ENCODE data around the gene KCNK7. TPM values are rescaled to one million over a fixed set of nuclear protein-coding genes. Genes with fewer than 3 reads are reported as not detected.

The KCNK7 gene
- polyA plus RNA-seq, 3 donors = 0.20 to 4.4 (median 3.2) TPM

DNA sequence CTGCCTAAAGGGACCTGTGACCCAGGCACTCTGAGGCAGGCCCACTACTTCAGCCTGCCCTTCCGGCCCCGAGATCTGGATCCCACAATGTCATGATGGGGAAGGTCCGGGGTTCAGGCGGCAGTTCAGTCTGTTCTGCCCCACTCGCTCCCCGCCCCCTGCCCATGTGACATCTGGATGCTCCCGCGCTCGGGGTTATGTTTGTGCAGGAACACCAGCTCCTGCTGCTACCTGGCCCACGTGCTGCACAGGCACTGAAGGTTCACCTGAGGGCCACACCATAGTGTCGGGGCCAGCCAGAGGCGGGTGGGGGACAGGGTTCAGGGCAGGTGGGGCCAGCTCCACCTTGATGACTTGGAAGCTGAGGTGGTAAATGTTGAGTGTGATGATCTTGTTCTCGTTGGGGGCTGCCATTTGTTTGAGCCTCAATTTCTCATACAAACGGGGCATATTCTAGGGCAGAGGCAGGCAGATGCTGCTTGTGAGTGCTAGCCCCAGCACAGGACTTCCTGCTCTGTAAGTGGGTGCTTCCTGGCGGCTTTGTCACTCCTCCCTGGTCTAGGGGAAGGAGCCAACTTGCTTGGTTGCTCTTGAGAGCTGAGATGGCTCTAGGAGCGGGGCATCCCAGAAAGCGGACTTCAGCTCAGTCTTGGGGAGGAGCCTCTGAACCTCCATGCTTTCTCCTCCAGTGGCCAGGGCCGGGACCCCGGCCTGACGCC, 37.9 kb upstream of the KCNK7 start:
- H3K27ac ChIP-seq (ENCODE audit: low read depth, low read length) = no peak overlapping the region
- WGBS, 3 donors = 70 to 80% (median 74%) methylated on average over 19 to 20 of the region's 20 CpGs

GRCh38 chr11:65630215-65630614, 34.6 kb upstream of the KCNK7 start:
- H3K27ac ChIP-seq (ENCODE audit: low read depth, low read length) = no peak overlapping the region
- 53 to 85% (median 78%) methylated on average over 11 of the region's 11 CpGs for WGBS, 3 donors

- no peak overlapping the region for H3K27ac ChIP-seq (ENCODE audit: low read depth, low read length)
- WGBS, 3 donors = 84 to 96% (median 94%) methylated on average over 14 of the region's 14 CpGs
These were observed 34.0 kb upstream of the KCNK7 start for GRCh38 chr11:65629579-65629978.

DNA sequence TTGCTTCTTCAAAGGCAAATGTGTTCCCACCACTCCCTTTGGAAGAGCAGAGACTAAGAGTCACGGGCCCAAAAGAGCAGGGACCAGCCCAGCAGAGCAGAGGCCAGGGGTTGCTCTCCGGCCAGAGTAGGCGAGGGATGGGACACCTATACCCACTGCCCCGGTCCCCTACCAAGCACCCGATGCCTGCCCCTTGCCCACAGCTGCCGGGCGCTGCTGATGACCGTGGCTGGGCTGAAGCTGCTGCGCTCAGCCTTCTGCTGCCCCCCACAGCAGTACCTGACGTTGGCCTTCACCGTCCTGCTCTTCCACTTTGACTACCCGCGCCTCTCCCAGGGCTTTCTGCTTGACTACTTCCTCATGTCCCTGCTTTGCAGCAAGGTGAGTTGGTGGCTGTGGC, 31.6 kb upstream of the KCNK7 start:
- H3K27ac ChIP-seq (ENCODE audit: low read depth, low read length) = no peak overlapping the region
- 93 to 96% (median 95%) methylated on average over 12 to 13 of the region's 13 CpGs for WGBS, 3 donors

DNA sequence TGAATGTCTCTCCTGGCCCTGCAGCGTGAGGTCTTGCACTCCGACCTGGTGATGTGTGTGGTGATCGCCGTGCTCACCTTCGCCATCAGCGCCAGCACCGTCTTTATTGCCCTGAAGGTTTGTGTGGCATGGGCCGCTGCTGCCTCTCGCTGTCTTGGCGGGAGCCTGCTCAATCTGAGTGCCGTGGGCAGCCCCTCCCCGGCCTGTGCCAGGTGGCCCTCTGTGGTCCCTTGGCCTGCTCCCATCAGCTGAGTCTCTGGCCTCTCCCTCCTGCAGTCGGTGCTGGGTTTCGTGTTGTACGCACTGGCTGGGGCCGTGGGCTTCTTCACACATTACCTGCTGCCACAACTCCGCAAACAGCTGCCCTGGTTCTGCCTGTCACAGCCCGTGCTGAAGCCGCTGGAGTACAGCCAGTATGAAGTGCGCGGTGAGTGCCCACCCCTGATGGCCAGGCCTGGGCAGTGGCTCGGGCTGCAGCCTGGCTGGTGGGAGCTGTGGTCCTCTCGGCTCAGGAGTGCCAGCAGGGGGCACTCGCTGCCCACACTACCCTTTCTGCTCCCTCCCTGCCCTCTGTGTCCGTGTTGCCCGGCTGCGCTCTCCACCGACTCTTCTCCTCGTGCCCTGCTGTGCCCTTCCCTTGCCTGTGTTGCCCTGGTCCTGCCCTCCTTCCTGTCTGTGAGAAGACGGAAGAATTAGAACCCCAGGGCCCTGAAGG, 30.2 kb upstream of the KCNK7 start:
- H3K27ac ChIP-seq (ENCODE audit: low read depth, low read length) = no peak overlapping the region
- 68 to 70% (median 69%) methylated on average over 30 of the region's 30 CpGs for WGBS, 3 donors

GRCh38 chr11:65624931-65625627, 29.5 kb upstream of the KCNK7 start:
- H3K27ac ChIP-seq (ENCODE audit: low read depth, low read length) = no peak overlapping the region
- WGBS, 3 donors = 84 to 88% (median 85%) methylated on average over 25 to 30 of the region's 30 CpGs

DNA sequence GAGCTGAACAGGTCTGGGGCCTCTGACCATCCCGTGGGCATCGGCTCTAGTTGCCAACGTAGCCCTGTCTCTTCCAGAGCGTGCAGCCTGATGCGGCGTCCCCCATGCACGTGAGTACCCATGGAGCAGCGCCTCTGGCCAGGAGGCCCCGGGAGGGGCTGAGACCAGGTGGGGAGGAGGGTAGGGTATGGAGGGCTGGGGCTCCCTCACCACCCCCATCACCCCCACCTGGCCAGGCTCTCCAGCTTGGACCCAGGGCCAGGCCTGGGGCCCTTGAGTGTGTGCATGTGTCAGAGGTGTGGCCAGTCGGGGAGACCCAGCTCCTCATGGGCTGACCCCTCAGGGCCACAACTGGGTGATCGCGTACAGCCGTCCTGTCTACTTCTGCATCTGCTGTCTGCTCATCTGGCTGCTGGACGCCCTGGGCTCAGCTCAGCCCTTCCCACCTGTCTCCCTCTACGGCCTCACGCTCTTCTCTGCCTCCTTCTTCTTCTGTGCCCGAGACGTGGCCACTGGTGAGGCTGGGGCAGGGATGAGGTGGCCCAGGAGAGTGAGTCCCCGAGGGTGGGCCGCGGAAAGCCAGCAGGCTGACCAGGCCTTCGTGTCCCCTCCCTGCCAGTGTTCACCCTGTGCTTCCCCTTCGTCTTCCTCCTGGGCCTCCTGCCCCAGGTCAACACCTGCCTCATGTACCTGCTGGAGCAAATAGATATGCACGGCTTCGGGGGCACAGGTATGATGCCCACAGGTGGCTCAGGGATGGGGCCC, 28.4 kb upstream of the KCNK7 start:
- H3K27ac ChIP-seq (ENCODE audit: low read depth, low read length) = no peak overlapping the region
- WGBS, 3 donors = 91 to 93% (median 92%) methylated on average over 24 to 25 of the region's 25 CpGs

GRCh38 chr11:65623177-65623576, 27.6 kb upstream of the KCNK7 start:
- H3K27ac ChIP-seq (ENCODE audit: low read depth, low read length) = no peak overlapping the region
- WGBS, 3 donors = 91% methylated on average over 14 of the region's 14 CpGs

DNA sequence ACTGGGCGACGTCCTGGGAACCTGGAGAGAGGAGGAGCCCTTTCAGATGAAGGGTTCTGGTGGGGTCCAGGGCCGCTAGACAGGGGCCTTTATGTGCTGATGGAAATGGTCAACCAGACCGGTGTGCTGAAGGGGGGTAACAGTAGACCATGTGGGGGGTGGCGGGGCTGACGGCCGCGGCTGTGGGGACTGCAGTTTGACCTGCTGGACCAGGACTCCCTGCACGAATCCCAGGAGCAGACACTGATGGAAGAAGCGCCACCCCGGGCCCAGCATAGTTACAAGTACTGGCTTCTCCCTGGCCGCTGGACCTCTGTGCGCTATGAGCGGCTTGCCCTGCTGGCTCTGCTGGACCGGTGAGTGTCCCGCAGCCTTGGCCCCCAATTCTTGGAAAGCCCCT, 26.4 kb upstream of the KCNK7 start:
- H3K27ac ChIP-seq (ENCODE audit: low read depth, low read length) = no peak overlapping the region
- WGBS, 3 donors = 94 to 95% (median 94%) methylated on average over 16 of the region's 16 CpGs

- no peak overlapping the region for H3K27ac ChIP-seq (ENCODE audit: low read depth, low read length)
- WGBS, 3 donors = 93 to 98% (median 96%) methylated on average over 14 of the region's 14 CpGs
These were observed 25.9 kb upstream of the KCNK7 start for GRCh38 chr11:65621460-65621859.

- no peak overlapping the region for H3K27ac ChIP-seq (ENCODE audit: low read depth, low read length)
These were observed 25.1 kb upstream of the KCNK7 start for GRCh38 chr11:65620666-65621065.

GRCh38 chr11:65619281-65619928, 23.8 kb upstream of the KCNK7 start:
- WGBS, 3 donors = 92 to 96% (median 94%) methylated on average over 26 to 29 of the region's 29 CpGs
- no peak overlapping the region for H3K27ac ChIP-seq (ENCODE audit: low read depth, low read length)

More at GRCh38 chr11:65620666-65621065, 25.1 kb upstream of the KCNK7 start:
- WGBS, 3 donors = 91 to 95% (median 91%) methylated on average over 19 of the region's 19 CpGs

- no peak overlapping the region for H3K27ac ChIP-seq (ENCODE audit: low read depth, low read length)
- 94 to 95% (median 94%) methylated on average over 14 of the region's 14 CpGs for WGBS, 3 donors
These were observed 23.2 kb upstream of the KCNK7 start for GRCh38 chr11:65618763-65619162.

DNA sequence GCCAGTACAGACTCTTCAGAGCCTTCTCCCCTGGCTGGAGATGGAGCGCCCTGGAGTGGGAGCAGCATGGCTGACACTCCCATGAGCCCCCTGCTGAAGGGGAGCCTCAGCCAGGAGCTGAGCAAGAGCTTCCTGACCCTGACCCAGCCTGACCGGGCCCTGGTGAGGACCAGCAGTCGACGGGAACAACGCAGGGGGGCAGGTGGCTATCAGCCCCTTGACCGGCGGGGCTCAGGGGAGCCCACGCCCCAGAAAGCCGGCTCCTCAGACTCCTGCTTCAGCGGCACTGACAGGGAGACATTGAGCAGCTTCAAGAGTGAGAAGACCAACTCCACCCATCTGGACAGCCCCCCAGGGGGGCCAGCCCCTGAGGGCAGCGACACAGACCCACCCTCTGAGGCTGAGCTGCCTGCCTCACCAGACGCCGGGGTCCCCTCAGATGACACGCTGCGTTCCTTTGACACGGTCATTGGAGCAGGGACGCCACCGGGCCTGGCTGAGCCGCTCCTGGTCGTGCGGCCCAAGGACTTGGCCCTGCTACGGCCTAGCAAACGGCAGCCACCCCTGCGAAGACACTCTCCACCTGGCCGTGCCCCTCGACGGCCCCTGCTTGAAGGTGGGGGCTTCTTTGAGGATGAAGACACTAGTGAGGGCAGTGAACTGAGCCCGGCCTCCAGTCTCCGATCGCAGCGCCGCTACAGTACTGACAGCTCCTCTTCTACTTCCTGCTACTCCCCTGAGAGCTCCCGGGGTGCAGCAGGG, 22.6 kb upstream of the KCNK7 start:
- 90 to 93% (median 92%) methylated on average over 29 to 33 of the region's 33 CpGs for WGBS, 3 donors
- no peak overlapping the region for H3K27ac ChIP-seq (ENCODE audit: low read depth, low read length)

DNA sequence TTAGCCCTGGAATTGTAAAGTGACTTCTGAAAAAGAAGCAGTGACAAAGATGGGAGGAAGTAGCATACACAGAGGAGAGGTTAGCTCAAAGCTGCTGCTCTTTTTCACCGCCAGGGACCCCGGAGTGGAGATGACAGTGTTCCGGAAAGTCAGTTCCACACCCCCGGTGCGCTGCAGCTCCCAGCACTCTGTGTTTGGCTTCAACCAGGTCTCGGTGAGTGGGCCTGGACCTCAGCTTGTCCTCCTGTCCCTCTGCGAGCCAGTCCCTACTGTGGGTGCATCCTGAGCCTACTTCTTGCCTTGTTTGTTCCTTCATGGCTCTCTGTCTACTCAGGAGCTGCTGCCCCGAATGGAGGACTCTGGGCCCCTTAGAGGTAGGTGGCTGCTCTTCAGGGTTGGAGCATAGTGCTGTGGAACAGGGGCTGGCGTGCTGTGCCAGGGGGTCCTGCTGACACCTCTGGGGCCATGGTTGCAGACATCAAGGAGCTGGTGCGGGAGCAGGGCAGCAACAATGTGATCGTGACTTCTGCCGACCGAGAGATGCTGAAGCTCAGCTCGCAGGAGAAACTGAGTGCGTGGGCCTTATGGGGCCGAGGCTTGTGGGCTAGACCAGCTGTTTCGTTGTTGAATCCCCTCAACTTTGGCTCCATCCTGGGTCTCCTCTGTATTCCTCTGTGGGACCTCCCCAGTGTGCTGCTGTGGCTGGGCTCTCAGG, 21.7 kb upstream of the KCNK7 start:
- H3K27ac ChIP-seq (ENCODE audit: low read depth, low read length) = no peak overlapping the region
- WGBS, 3 donors = 89 to 93% (median 90%) methylated on average over 17 of the region's 17 CpGs

DNA sequence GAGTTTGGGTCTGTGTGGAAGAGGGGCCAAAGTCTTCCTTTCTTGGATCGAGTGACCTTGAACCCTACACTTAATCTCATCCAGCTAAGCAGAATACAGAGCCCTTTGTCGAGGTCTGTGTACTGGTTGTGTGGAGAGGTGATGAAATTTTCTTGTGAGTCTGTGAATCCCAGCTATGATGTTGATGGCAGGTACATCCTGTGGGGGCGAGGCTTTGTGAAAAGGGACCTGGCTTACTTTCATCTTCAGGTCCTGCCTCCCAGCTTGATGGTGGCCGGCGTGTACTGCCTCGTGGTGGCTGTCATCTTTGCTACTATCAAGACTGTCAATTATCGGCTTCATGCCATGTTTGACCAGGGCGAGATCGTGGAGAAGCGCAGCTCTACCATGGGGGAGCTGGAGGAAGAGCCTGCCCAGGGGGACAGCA, 21.0 kb upstream of the KCNK7 start:
- no peak overlapping the region for H3K27ac ChIP-seq (ENCODE audit: low read depth, low read length)
- 37 to 68% (median 66%) methylated on average over 10 of the region's 10 CpGs for WGBS, 3 donors
